Body of pancreas (tissue), 4 donors: ENCODE measurements around the gene STX8.

Source experiments
- CTCF ChIP-seq, 7 experiments: fragments of 450-650 bp in 4 of 7; fragments of 200-600 bp in 3 of 7; sonication (generic) in 3 of 7; IDR thresholded peaks; one replicate each; pipeline ENCODE4 v1.5.1; 2016 to 2019; ENCODE audit warnings: antibody characterized with exemption in 7 of 7
- POLR2A ChIP-seq, 3 donors: fragments of 450-650 bp; IDR thresholded peaks; one replicate each; pipeline ENCODE4 v1.6.1; 2016; ENCODE audit warnings: antibody characterized with exemption in 3 of 3, mild to moderate bottlenecking in 2 of 3

- TF ChIP-seq CTCF (IDR thresholded peaks at IDR 0.05) (no peak), POLR2A (IDR thresholded peaks at IDR 0.05) (no peak)
These were observed 195.3 kb downstream of the STX8 start for GRCh38 chr17:9380361-9380760.
